Naive thymus-derived CD4-positive, alpha-beta T cell (primary cell): ENCODE data around the gene ANKRD44. TPM values are rescaled to one million over a fixed set of nuclear protein-coding genes. Genes with fewer than 3 reads are reported as not detected.
A peak's percentile ranks its signal among the peaks of the same experiment; 100 is the strongest.

Experiments
- ATAC-seq: fragments of 150-1000 bp; cut with Tn5 transposase; 2 replicates; pipeline ENCODE4 v1.10.0; 2021; ENCODE audit warnings: mild to moderate bottlenecking, moderate library complexity
- CTCF ChIA-PET: fragments of 350-600 bp; sonication (Branson Sonifier 250); formaldehyde crosslinking; loops from one replicate; lab custom pipeline; 2021; ENCODE audit warnings: antibody characterized with exemption; lab: Charles Lee
- POLR2A ChIA-PET: fragments of 350-600 bp; sonication (Branson Sonifier 250); formaldehyde crosslinking; loops from one replicate; lab custom pipeline; 2021; ENCODE audit warnings: antibody characterized with exemption, inconsistent platforms; lab: Charles Lee
- DNase-seq, 9 donors: peaks; one replicate each; pipeline versions ENCODE4 v3.0.0 to v3.0.0-alpha.2; 2020 to 2022; ENCODE audit warnings: mixed read lengths in 1 of 9
- H3K27ac ChIP-seq: one replicate; pipeline ENCODE4 v1.7.0; 2013; ENCODE audit warnings: mild to moderate bottlenecking, low read depth, low read length, moderate library complexity
- H3K27me3 ChIP-seq, 2 donors: one replicate each; pipeline ENCODE4 v1.7.0; 2013; ENCODE audit warnings: low read length in 2 of 2, mild to moderate bottlenecking in 2 of 2, moderate library complexity in 2 of 2; ENCODE audit not compliant: control insufficient read depth in 2 of 2, insufficient read depth in 2 of 2
- H3K36me3 ChIP-seq, 3 experiments: 1 replicate in 2 of 3; 2 replicates in 1 of 3; pipeline ENCODE4 v1.7.0; 2013; ENCODE audit warnings: low read length in 3 of 3, mild to moderate bottlenecking in 3 of 3, moderate library complexity in 1 of 3; ENCODE audit not compliant: insufficient read depth in 3 of 3, control insufficient read depth in 2 of 3
- H3K4me1 ChIP-seq, 2 donors: one replicate each; pipeline ENCODE4 v1.7.0; 2013; ENCODE audit warnings: low read length in 2 of 2, mild to moderate bottlenecking in 2 of 2, moderate library complexity in 1 of 2; ENCODE audit not compliant: control insufficient read depth in 2 of 2, insufficient read depth in 2 of 2
- H3K4me3 ChIP-seq: 2 replicates; pipeline ENCODE4 v1.7.0; 2013; ENCODE audit warnings: mild to moderate bottlenecking, low read length
- H3K9me3 ChIP-seq, 3 experiments: 1 replicate in 2 of 3; 2 replicates in 1 of 3; pipeline ENCODE4 v1.7.0; 2013; ENCODE audit warnings: low read length in 3 of 3; ENCODE audit not compliant: control insufficient read depth in 2 of 3
- H3K27ac Mint-ChIP-seq, 9 donors: one replicate each; pipeline ENCODE4 v1.8.0; 2020 to 2022; ENCODE audit warnings: mixed read lengths in 9 of 9, mild to moderate bottlenecking in 8 of 9, moderate library complexity in 5 of 9, inconsistent platforms in 2 of 9
- H3K27me3 Mint-ChIP-seq, 5 donors: one replicate each; pipeline ENCODE4 v1.8.0; 2021 to 2022; ENCODE audit warnings: mixed read lengths in 5 of 5, mild to moderate bottlenecking in 1 of 5
- H3K36me3 Mint-ChIP-seq, 5 donors: one replicate each; pipeline ENCODE4 v1.8.0; 2020 to 2022; ENCODE audit warnings: mixed read lengths in 5 of 5, mild to moderate bottlenecking in 3 of 5, inconsistent platforms in 1 of 5
- H3K4me1 Mint-ChIP-seq, 7 donors: one replicate each; pipeline ENCODE4 v1.8.0; 2020 to 2022; ENCODE audit warnings: mixed read lengths in 7 of 7, mild to moderate bottlenecking in 3 of 7, inconsistent platforms in 1 of 7
- H3K4me3 Mint-ChIP-seq, 10 donors: one replicate each; pipeline ENCODE4 v1.8.0; 2020 to 2022; ENCODE audit warnings: mild to moderate bottlenecking in 10 of 10, mixed read lengths in 10 of 10, moderate library complexity in 6 of 10, inconsistent platforms in 2 of 10
- H3K9me3 Mint-ChIP-seq, 11 donors: one replicate each; pipeline ENCODE4 v1.8.0; 2020 to 2022; ENCODE audit warnings: mixed read lengths in 11 of 11, mild to moderate bottlenecking in 4 of 11, inconsistent platforms in 1 of 11, moderate library complexity in 1 of 11
- intact Hi-C, 2 donors: fragments of 100-400 bp; cut with micrococcal nuclease; formaldehyde crosslinking; loops; one replicate each; pipeline ENCODE4 v1.15.1; 2023
- polyA plus RNA-seq, 2 donors: library from polyadenylated mRNA; unstranded; fragments of 300-500 nt; fragmentation: Illumina TruSeq; gene quantifications; one replicate each; pipeline ENCODE4 v1.2.3, GENCODE V29; 2021
- total RNA-seq, 6 experiments: library from RNA in 5 of 6; stranded (reverse) in 5 of 6; gene quantifications; 1 replicate in 5 of 6; 2 replicates in 1 of 6; pipeline ENCODE4 v1.2.3 and lab custom pipeline; 2021 to 2026

Gene ANKRD44
- total and polyA plus RNA-seq, 7 experiments from 2014 or later, result 88.6 to 296 (median 235) TPM

DNA sequence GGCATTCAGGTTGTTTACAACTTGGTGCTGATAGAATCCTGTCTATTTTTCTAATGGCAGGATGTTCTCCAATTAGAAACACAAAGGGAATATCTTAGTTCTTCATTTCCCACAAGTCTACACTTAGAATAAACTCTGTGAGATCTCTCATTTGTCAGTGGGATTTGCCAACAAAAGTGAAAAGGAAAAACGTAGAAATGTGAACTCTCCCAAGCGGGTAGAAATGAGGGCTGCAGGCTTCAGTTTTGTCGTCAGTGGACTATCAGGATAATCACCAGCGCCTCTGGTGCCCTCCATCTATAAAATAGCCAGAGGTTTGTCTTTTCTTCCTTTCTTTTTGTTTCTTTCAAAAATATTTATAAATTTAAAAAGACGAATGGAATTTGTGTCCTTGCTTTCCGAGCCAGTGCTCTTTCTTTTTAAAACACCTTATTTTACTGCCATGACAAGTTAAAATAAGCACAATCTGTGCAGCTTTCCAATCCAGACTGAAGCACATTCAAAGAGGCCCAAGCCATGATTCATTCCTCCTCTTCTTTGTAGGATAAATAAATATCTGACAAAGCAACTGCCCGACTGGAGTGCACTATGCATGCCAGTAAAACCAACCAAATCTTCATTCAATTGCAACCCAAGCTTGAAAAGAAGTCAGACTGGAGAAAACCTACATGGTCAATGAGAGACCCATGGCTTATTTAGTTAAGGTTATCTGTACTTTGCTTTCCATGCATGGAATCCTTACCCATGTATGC is 185.8 kb downstream of the ANKRD44 start:
- no peak for ATAC-seq
- H3K9me3 Mint-ChIP-seq, result peaks cover 0 to 7% (median 0%) of the 10 kb centered on the region in 11 donors
- peaks cover 11 to 67% (median 49%) of the 10 kb centered on the region in 5 donors for H3K36me3 Mint-ChIP-seq
- Histone ChIP-seq H3K36me3 (peaks cover 10 to 45% (median 12%) of the 10 kb centered on the region in 3 experiments), H3K4me1 (peaks cover 20 to 35% of the 10 kb centered on the region in 2 donors), H3K4me3 (no peak overlapping the region), H3K27ac (no peak overlapping the region), H3K9me3 (no peaks in the 10 kb centered on the region), H3K27me3 (no peaks in the 10 kb centered on the region)
- H3K4me3 Mint-ChIP-seq, result no peak overlapping the region
- no peak for DNase-seq
- intact Hi-C loops, result no loop called here
- peaks cover 42 to 83% (median 73%) of the 10 kb centered on the region in 7 donors for H3K4me1 Mint-ChIP-seq
- CTCF ChIA-PET, result interaction anchor here (0.9 to 1.1 kb wide), 2 partner anchors 9 to 186 kb away, joined by 3 to 4 read pairs; no protein-coding TSS in a partner anchor
- H3K27ac Mint-ChIP-seq, result peak overlapping the region; percentile 10 to 90 (median 65)
- POLR2A ChIA-PET, result no interaction called here
- no peaks in the 10 kb centered on the region for H3K27me3 Mint-ChIP-seq

GRCh38 chr2:197122821-197123220 is 187.8 kb downstream of the ANKRD44 start:
- H3K36me3 Mint-ChIP-seq, result peaks cover 18 to 74% (median 50%) of the 10 kb centered on the region in 5 donors
- H3K4me3 ChIP-seq, result no peak overlapping the region

GRCh38 chr2:197121756-197122385 is 188.7 kb downstream of the ANKRD44 start:
- H3K9me3 ChIP-seq, result no peaks in the 10 kb centered on the region
- H3K4me1 ChIP-seq, result peaks cover 12 to 19% of the 10 kb centered on the region in 2 donors
- H3K4me3 Mint-ChIP-seq, result peak overlapping the region in 9 of 10 donors; percentile 4 to 69 (median 45)
- H3K9me3 Mint-ChIP-seq, result no peaks in the 10 kb centered on the region
- ChIA-PET POLR2A (interaction anchor here (1.1 kb wide), 1 partner anchor 9 kb away, joined by 3 read pairs; no protein-coding TSS in a partner anchor), CTCF (interaction anchor here (0.6 to 2.8 kb wide), 4 partner anchors 8 to 256 kb away, joined by 3 to 18 read pairs (median 4); no protein-coding TSS in a partner anchor)
- ATAC-seq, result no peak
- DNase-seq, result no peak
- H3K36me3 ChIP-seq, result peaks cover 10 to 59% (median 17%) of the 10 kb centered on the region in 3 experiments
- H3K4me1 Mint-ChIP-seq, result peaks cover 30 to 78% (median 70%) of the 10 kb centered on the region in 7 donors
- H3K36me3 Mint-ChIP-seq, result peaks cover 22 to 76% (median 51%) of the 10 kb centered on the region in 5 donors
- H3K27me3 ChIP-seq, result no peaks in the 10 kb centered on the region
- H3K27me3 Mint-ChIP-seq, result no peaks in the 10 kb centered on the region
- peak overlapping the region; percentile 37 to 90 (median 86) for H3K27ac Mint-ChIP-seq
- intact Hi-C loops, result loop anchor here (1.0 to 2.0 kb wide), 2 partner anchors 8 to 39 kb away; no protein-coding TSS in a partner anchor
- H3K27ac ChIP-seq, result peak overlapping the region; percentile 36
- no peak overlapping the region for H3K4me3 ChIP-seq

More at GRCh38 chr2:197122821-197123220, 187.8 kb downstream of the ANKRD44 start:
- H3K4me3 Mint-ChIP-seq, result peak overlapping the region in 4 of 10 donors; percentile 16 to 52 (median 42)
- H3K27ac Mint-ChIP-seq, result peak overlapping the region in 8 of 9 donors; percentile 41 to 90 (median 74)
- H3K27me3 Mint-ChIP-seq, result no peaks in the 10 kb centered on the region
- ChIA-PET CTCF (interaction anchor here (1.0 to 2.8 kb wide), 2 partner anchors 9 to 82 kb away, joined by 4 to 18 read pairs; no protein-coding TSS in a partner anchor), POLR2A (interaction anchor here (0.6 kb wide), 1 partner anchor 38 kb away, joined by 3 read pairs; no protein-coding TSS in a partner anchor)
- Histone ChIP-seq H3K36me3 (peaks cover 10 to 54% (median 17%) of the 10 kb centered on the region in 3 experiments), H3K27ac (no peak overlapping the region), H3K9me3 (no peaks in the 10 kb centered on the region), H3K27me3 (no peaks in the 10 kb centered on the region), H3K4me1 (peaks cover 12 to 19% of the 10 kb centered on the region in 2 donors)
- DNase-seq (no peak), ATAC-seq (no peak)
- H3K9me3 Mint-ChIP-seq, result peaks cover 0 to 2% (median 0%) of the 10 kb centered on the region in 11 donors
- intact Hi-C loops, result loop anchor here in 1 of 2 donors (2.0 kb wide), 1 partner anchor 38 kb away; no protein-coding TSS in a partner anchor
- peaks cover 29 to 75% (median 68%) of the 10 kb centered on the region in 7 donors for H3K4me1 Mint-ChIP-seq

DNA sequence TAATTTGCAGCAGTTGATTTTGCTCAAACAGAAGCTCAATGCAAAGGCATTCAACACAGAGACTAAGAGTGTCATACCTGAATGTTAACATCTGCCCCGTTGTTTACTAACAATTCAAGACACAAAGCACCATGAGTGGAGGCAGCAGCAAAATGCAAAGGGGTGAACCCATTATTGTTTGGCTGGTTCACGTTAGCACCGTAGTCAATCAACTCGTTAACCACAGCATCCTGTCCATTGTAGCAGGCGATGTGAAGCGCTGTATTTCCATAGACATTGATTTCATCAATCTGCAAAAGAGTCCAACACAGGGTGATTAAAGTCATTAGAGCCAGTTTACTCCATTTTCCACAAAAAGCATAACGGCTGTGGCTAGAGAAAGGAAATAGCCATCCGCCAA is 189.3 kb downstream of the ANKRD44 start:
- Mint-ChIP-seq H3K4me3 (peak overlapping the region in 9 of 10 donors; percentile 4 to 69 (median 45)), H3K27me3 (no peaks in the 10 kb centered on the region), H3K36me3 (peaks cover 28 to 77% (median 53%) of the 10 kb centered on the region in 5 donors), H3K27ac (peak overlapping the region; percentile 56 to 90 (median 86)), H3K4me1 (peaks cover 33 to 79% (median 71%) of the 10 kb centered on the region in 7 donors), H3K9me3 (no peaks in the 10 kb centered on the region)
- no peaks in the 10 kb centered on the region for H3K9me3 ChIP-seq
- H3K36me3 ChIP-seq, result peaks cover 10 to 54% (median 17%) of the 10 kb centered on the region in 3 experiments
- H3K27ac ChIP-seq, result peak overlapping the region; percentile 36
- ATAC-seq, result peak; percentile 66
- ChIA-PET POLR2A (interaction anchor here (0.5 to 1.1 kb wide), 3 partner anchors 8 to 98 kb away, joined by 3 to 4 read pairs (median 3); no protein-coding TSS in a partner anchor), CTCF (interaction anchor here (0.6 to 2.8 kb wide), 4 partner anchors 7 to 257 kb away, joined by 3 to 18 read pairs (median 4); no protein-coding TSS in a partner anchor)
- peaks cover 12 to 20% of the 10 kb centered on the region in 2 donors for H3K4me1 ChIP-seq
- H3K27me3 ChIP-seq, result no peaks in the 10 kb centered on the region
- DNase-seq, result peak in 1 of 9 donors; percentile 33
- no peak overlapping the region for H3K4me3 ChIP-seq
- intact Hi-C loops, result loop anchor here in 1 of 2 donors (1.0 kb wide), 1 partner anchor 9 kb away; no protein-coding TSS in a partner anchor

DNA sequence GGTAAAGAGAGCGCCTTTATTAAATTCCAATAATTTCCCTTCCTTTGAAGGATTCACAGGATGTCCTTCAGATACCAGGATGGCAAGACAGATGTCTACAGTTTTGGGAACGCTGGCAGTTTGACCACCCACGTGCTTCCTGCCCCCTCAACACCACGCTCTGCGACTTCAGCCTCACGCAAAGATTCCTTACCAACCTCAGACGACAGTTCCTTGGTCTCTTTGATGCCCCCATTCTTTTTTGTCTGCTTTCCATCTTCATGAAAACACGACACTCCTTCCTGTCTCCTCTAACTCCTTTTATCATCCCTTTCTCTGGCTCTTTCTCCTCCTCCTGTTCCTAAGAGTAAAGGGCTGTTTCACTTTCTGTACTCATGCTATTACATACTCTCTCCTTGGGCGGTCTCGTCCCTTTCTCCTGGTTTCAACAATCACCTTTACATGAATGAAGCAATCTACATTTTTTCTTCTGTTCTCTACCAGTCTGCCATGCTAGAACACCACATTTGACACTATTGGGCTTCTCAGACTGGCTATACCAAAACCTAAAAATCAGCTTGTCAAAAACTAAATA is 194.2 kb downstream of the ANKRD44 start:
- Histone ChIP-seq H3K27me3 (no peaks in the 10 kb centered on the region), H3K9me3 (no peaks in the 10 kb centered on the region), H3K4me1 (peaks cover 6 to 17% of the 10 kb centered on the region in 2 donors), H3K36me3 (peaks cover under 1 to 38% (median 11%) of the 10 kb centered on the region in 3 experiments), H3K4me3 (no peak overlapping the region), H3K27ac (peak overlapping the region; percentile 63)
- H3K4me3 Mint-ChIP-seq, result peak overlapping the region in 8 of 10 donors; percentile 0 to 73 (median 34)
- H3K27me3 Mint-ChIP-seq, result no peaks in the 10 kb centered on the region
- H3K4me1 Mint-ChIP-seq, result peaks cover 28 to 64% (median 55%) of the 10 kb centered on the region in 7 donors
- ChIA-PET CTCF (interaction anchor here (0.8 to 5.7 kb wide), 4 partner anchors 9 to 282 kb away, joined by 3 to 44 read pairs (median 4); no protein-coding TSS in a partner anchor), POLR2A (interaction anchor here (0.7 to 1.8 kb wide), 2 partner anchors 10 to 25 kb away, joined by 4 to 15 read pairs; no protein-coding TSS in a partner anchor)
- H3K36me3 Mint-ChIP-seq, result peaks cover 20 to 35% (median 25%) of the 10 kb centered on the region in 5 donors
- intact Hi-C loops, result no loop called here
- no peaks in the 10 kb centered on the region for H3K9me3 Mint-ChIP-seq
- no peak for DNase-seq
- peak overlapping the region; percentile 4 to 95 (median 84) for H3K27ac Mint-ChIP-seq
- ATAC-seq, result no peak
